ENCODE measurements around the gene NRK. TPM values are rescaled to one million over a fixed set of nuclear protein-coding genes. Genes with fewer than 3 reads are reported as not detected.

Gene NRK
- polyA plus RNA-seq, 1 donor (not counting 4 experiments of a cell fraction or from before 2014, with no cell fraction given): 0.28 TPM

DNA sequence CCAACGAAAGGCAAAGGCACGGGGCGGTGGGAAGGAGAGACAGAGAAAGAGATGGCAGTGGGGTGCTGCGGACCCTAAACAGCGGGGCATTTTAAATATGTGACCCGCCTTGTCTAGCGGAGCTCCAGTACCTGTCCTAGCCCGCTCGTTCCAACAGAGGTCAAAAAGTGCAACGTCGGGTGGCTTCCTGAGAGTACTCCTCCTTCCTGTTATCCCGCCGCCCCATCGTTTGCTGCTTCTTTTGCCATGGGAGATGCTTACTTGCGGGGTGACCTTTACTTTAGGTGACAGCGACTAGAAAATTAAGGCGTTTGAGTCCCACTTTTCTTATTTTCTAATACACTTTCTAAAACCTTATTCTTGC is 735 bp downstream of the NRK start:
- Histone ChIP-seq H3K9me1 (ENCODE audit: control insufficient read depth, extremely low read depth, insufficient read depth, low read length) (no peaks in the 10 kb centered on the region), H2AFZ (ENCODE audit: control insufficient read depth, low read length) (no peak overlapping the region), H3K4me3 (ENCODE audit: control insufficient read depth in 2 of 3, extremely low read depth in 1 of 3, insufficient read depth in 2 of 3, low read depth in 1 of 3, low read length in 3 of 3) (no peak overlapping the region), H3K27ac (ENCODE audit: control insufficient read depth, insufficient read depth, low read length) (no peak overlapping the region), H3K9me3 (ENCODE audit: control insufficient read depth, low read depth, low read length) (peaks cover 2% of the 10 kb centered on the region), H3K27me3 (ENCODE audit: control insufficient read depth, extremely low read depth, insufficient read depth, low read length) (peaks cover 41% of the 10 kb centered on the region), H3K4me2 (ENCODE audit: control insufficient read depth, extremely low read depth, insufficient read depth, low read depth, low read length) (peak overlapping the region; percentile 51), H3K9ac (ENCODE audit: control insufficient read depth, extremely low read depth, insufficient read depth, low read length) (no peak overlapping the region), H4K20me1 (ENCODE audit: control insufficient read depth, extremely low read depth, insufficient read depth, low read length) (no peaks in the 10 kb centered on the region), H3K36me3 (ENCODE audit: control insufficient read depth in 2 of 2, extremely low read depth in 1 of 2, insufficient read depth in 2 of 2, low read length in 2 of 2) (no peaks in the 10 kb centered on the region), H3K4me1 (ENCODE audit: control insufficient read depth, extremely low read depth, insufficient read depth, low read length) (peaks cover 3% of the 10 kb centered on the region), H3K79me2 (ENCODE audit: control insufficient read depth, insufficient read depth, low read length) (no peaks in the 10 kb centered on the region)
- dilution Hi-C loops (cut with MboI; ENCODE audit: extremely low pct_ligation_motif_present, low sequenced_read_pairs): no loop called here
- FAIRE-seq (no peak), DNase-seq (ENCODE audit: low read depth, low spot score) (no peak)
- TF ChIP-seq EZH2 (IDR thresholded peaks at IDR 0.05; ENCODE audit: low read length): peak; percentile 66
- TF ChIP-seq, protein P1, sequence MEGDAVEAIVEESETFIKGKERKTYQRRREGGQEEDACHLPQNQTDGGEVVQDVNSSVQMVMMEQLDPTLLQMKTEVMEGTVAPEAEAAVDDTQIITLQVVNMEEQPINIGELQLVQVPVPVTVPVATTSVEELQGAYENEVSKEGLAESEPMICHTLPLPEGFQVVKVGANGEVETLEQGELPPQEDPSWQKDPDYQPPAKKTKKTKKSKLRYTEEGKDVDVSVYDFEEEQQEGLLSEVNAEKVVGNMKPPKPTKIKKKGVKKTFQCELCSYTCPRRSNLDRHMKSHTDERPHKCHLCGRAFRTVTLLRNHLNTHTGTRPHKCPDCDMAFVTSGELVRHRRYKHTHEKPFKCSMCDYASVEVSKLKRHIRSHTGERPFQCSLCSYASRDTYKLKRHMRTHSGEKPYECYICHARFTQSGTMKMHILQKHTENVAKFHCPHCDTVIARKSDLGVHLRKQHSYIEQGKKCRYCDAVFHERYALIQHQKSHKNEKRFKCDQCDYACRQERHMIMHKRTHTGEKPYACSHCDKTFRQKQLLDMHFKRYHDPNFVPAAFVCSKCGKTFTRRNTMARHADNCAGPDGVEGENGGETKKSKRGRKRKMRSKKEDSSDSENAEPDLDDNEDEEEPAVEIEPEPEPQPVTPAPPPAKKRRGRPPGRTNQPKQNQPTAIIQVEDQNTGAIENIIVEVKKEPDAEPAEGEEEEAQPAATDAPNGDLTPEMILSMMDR (optimal IDR thresholded peaks at IDR 0.05 in 1 of 3, IDR thresholded peaks at IDR 0.05 in 1 of 3, conservative IDR thresholded peaks at IDR 0.05 in 1 of 3; ENCODE audit: extremely low read depth in 1 of 3, insufficient read depth in 2 of 3, low read length in 3 of 3): no peak

DNA sequence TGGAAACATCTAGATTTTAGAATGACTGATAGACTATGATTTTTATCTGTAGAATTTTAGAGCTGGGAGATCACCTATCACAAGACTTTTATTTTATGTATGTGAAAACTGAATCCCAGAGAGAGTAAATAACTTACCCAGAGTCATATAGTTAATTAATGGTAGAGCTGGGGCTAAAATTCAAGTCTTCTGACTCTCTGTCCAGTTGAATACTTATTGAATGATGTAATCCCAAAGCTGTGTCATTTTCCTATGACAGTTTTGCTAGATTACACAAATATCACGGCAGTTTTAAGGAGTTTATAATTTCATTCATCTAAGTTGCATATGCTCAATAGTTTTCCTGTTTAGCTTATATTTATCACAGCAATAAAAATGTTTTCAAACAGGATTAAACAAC is 6.7 kb downstream of the NRK start:
- no peaks in the 10 kb centered on the region for H3K36me3 ChIP-seq (ENCODE audit: control insufficient read depth in 2 of 2, extremely low read depth in 1 of 2, insufficient read depth in 2 of 2, low read length in 2 of 2)
- DNase-seq (ENCODE audit: low read depth, low spot score) (no peak), FAIRE-seq (no peak)
- no peaks in the 10 kb centered on the region for H3K79me2 ChIP-seq (ENCODE audit: control insufficient read depth, insufficient read depth, low read length)
- H4K20me1 ChIP-seq (ENCODE audit: control insufficient read depth, extremely low read depth, insufficient read depth, low read length): no peaks in the 10 kb centered on the region
- no peak overlapping the region for H3K27ac ChIP-seq (ENCODE audit: control insufficient read depth, insufficient read depth, low read length)
- H3K9me3 ChIP-seq (ENCODE audit: control insufficient read depth, low read depth, low read length): no peaks in the 10 kb centered on the region
- no peak overlapping the region for H3K9ac ChIP-seq (ENCODE audit: control insufficient read depth, extremely low read depth, insufficient read depth, low read length)
- no peak overlapping the region for H3K4me3 ChIP-seq (ENCODE audit: control insufficient read depth in 2 of 3, extremely low read depth in 1 of 3, insufficient read depth in 2 of 3, low read depth in 1 of 3, low read length in 3 of 3)
- dilution Hi-C loops (cut with MboI; ENCODE audit: extremely low pct_ligation_motif_present, low sequenced_read_pairs): no loop called here
- no peaks in the 10 kb centered on the region for H3K4me1 ChIP-seq (ENCODE audit: control insufficient read depth, extremely low read depth, insufficient read depth, low read length)
- H3K9me1 ChIP-seq (ENCODE audit: control insufficient read depth, extremely low read depth, insufficient read depth, low read length): no peaks in the 10 kb centered on the region
- no peak overlapping the region for H2AFZ ChIP-seq (ENCODE audit: control insufficient read depth, low read length)
- TF ChIP-seq EZH2 (IDR thresholded peaks at IDR 0.05; ENCODE audit: low read length): no peak
- TF ChIP-seq, protein P1 (optimal IDR thresholded peaks at IDR 0.05 in 1 of 3, IDR thresholded peaks at IDR 0.05 in 1 of 3, conservative IDR thresholded peaks at IDR 0.05 in 1 of 3; ENCODE audit: extremely low read depth in 1 of 3, insufficient read depth in 2 of 3, low read length in 3 of 3): no peak
- no peak overlapping the region for H3K4me2 ChIP-seq (ENCODE audit: control insufficient read depth, extremely low read depth, insufficient read depth, low read depth, low read length)
- H3K27me3 ChIP-seq (ENCODE audit: control insufficient read depth, extremely low read depth, insufficient read depth, low read length): no peaks in the 10 kb centered on the region

Data from keratinocyte (primary cell).